ENCODE data around the gene SLC15A4.

SLC15A4 gene

DNA sequence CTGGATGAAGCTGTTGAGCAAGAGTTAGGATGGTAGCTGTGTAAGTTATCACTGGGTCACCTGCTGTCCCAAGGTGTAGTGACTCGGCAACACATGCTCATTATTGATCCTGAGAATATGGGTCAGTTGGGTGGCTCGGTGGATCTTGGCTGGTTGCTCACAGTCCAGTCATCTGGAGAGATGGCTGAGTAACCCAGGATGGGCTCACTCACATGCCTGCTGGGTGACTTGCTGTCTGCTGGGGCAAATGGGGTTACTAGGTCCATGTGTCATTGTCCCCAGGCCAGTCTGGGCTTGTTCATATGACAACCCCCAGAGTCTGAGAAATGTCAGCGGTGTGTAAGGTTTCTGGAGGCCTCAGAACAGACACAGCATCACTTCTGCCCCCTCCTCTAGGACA, 69.5 kb downstream of the SLC15A4 start:
- DNase-seq (ENCODE audit: low spot score): no peak

DNA sequence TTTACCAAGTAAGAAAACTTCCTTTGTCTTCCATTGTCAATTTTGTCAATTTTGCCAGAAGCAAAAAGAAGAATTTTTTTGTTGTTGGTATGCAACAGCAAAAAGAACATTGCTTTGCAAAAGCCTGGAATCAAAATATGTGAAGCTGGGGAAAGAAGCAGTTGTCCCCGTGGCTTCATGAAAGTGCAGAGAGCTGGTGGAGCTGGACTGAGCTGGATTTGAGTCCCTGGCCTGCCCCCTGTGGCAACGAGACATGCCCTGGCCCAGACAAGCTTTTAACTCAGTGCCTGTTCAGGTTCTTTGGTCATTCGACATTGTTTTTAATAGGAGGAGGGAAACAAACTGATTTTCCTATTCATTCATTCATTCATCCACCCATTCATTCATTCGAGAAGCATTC, 70.3 kb downstream of the SLC15A4 start:
- DNase-seq (ENCODE audit: low spot score): no peak

- no peak for DNase-seq (ENCODE audit: low spot score)
These were observed 71.4 kb downstream of the SLC15A4 start for GRCh38 chr12:128752386-128752785.

- no peak for DNase-seq (ENCODE audit: low spot score)
These were observed 76.3 kb downstream of the SLC15A4 start for GRCh38 chr12:128747441-128747840.

DNA sequence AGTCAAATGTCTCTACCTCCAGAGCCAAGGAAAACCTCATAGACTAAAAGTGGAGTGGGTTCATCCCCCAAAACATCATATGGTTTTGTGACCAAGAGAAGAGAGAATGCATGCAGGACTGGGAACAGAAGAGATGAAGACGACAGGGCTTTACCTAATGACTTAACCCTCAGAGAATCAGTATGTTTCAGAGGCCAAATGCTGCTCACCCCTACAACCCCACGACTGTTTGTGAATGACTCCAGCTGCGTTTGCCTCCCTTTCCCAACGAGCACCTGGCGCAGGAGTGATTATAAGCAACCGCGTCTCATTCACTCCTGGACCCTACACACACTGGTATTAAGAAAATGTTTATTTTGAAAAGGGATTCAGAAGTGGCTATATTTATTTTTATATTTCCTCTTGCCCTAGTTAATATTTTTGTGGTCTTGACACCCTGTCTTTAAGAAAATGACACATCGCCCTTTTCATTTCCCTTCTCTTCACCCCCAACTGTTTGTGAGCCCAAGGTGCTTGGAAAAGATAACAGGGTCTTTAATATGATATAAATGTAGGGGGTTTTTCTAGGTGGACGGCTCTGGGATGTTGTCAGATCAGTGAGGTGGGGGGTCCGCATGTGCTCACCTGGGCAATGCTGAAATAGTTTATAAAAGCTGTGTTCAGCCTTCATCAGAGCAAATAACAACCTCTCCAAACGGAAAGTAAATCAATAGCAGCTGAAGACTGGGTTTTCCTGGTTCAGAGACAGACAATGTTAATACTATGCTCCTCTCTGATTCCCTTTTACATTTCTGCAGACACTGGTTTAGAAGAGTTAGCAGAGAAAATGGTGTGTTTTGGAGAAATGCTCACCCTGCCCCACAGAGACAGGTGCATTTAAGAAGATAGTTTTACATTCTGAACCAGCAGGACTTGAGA, 77.7 kb downstream of the SLC15A4 start:
- DNase-seq (ENCODE audit: low spot score): no peak

DNA sequence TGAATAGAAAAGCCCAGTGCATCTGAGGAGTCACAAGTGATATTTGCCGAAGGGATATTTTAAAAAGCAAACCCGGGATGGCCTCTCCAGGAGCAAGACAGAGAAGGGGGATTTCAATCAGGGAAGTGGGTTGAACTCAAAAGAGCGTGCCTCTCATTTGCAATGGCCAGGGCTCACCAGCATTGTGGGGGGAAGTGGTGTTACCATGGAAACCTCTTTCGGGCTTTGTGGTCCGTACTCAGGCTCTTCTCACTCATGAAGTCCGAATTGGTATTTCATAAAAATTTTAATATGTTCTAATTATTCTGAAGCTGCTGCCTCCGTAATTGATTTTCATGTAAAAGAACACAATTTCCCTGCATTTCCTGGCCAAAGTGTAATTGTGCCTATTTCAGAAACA, 79.8 kb downstream of the SLC15A4 start:
- no peak for DNase-seq (ENCODE audit: low spot score)

Data from hepatic stellate cell (primary cell).